Sciatic nerve (tissue), 2 donors: ENCODE measurements around the gene GJA9. TPM values are rescaled to one million over a fixed set of nuclear protein-coding genes. Genes with fewer than 3 reads are reported as not detected.
"Not testable (repeated sequence)": the region's sequence is repeated elsewhere in the genome, so short reads cannot be mapped to it uniquely, and the experiment has no call there.

Experiments used
- ATAC-seq: fragments of 200-7000 bp; cut with Tn5 transposase; one replicate; pipeline ENCODE4 v1.9.1; 2020; ENCODE audit warnings: mild to moderate bottlenecking, moderate library complexity
- DNase-seq: peaks from one replicate; pipeline ENCODE4 v3.0.0-alpha.2; 2020; ENCODE audit warnings: low spot score
- intact Hi-C: fragments of 100-400 bp; cut with DNase I; formaldehyde crosslinking; loops from one replicate; pipeline ENCODE4 v1.14.2; 2022
- total RNA-seq: library from RNA; stranded (reverse); fragmentation: NEBNext Ultra II Directional; extraction: Animal tissue kit (Norgen Biotek cat#: 25700); gene quantifications from one replicate; pipeline ENCODE4 v1.2.1, GENCODE V29; 2021
- donor health status: DM: no; HTN: no; CAD: no.
- donor health status: DM: no; HTN: no; CAD: no.

GJA9 gene
- total RNA-seq, 1 donor from 2014 or later: not detected

DNA sequence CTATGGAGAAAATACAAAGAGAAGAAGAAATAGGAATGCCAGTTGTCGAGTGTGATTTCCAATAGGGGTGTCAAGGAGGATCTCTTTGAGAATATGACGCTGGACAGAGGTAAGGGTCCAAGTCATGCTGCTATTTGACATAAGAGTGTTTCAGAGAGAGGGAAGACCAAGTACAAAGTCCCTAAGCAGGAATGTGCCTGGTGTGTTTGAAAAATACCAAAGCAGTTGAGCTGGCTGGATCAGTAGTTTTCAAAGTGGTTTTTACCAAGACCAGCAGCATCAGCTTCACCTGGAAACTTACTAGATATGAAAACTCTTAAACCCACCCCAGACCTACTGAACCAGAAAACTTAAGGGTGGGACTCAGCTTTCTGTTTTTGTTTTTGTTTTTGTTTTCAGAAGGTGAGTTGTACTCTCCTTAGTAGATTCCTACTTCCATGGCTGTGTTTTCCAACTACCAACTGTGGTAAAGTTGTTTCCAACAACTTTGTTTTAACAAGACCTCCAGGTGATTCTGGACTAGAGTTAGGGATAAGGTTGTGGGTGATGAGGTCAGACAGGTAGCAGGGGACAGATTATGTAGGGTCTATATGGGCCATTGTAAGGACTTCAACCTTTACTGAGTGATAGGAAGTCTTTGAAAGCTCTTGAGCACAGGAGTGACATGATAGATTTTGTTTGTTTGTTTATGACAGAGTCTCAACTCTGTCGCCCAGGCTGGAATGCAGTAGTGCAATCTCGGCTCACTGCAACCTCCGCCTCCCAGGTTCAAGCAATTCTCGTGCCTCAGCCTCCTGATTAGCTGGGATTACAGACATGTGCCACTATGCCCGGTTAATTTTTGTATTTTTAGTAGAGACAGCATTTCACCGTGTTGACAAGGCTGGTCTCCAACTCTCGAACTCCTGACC is 7.3 kb upstream of the GJA9 start:
- intact Hi-C loops: no loop called here
- no peak for ATAC-seq
- no peak for DNase-seq

DNA sequence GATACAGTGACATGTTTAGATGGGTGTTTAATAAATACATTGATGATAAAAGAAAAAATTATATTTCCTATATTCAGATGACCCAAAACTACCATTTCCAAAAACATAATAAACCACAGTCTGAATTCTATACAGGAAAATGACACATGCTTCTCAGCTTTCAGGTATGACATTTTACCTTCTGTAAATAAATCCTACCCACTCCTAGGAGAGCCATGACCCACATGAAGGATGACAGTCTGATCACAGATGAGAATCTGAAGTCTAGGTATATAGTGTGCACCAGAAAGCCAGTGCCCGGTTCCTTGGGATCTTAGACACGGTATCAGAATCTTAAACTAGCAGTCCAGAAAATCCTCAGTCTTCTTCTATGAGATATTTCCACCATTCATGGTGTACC is 3.7 kb upstream of the GJA9 start:
- intact Hi-C loops: no loop called here
- DNase-seq (no peak), ATAC-seq (no peak)

DNA sequence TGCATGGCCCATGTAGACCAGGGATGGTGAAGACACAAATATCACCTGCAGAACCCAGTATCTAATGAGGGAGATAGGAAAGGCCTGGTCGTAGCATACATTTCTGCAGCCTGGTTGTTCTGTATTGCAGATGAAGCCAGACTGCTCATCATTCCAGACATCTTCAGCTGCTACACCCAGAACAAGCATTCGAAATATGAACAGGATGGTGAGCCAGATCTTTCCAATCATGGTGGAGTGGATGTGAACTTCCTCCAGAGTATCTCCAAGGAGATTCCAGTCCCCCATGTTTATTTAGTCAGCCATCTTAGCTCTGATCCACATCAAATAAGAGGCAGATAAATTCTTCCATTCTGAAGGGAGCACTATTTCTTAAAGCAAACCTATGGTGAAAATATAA is 5.6 kb downstream of the GJA9 start:
- ATAC-seq: no peak
- no peak for DNase-seq
- intact Hi-C loops: no loop called here

DNA sequence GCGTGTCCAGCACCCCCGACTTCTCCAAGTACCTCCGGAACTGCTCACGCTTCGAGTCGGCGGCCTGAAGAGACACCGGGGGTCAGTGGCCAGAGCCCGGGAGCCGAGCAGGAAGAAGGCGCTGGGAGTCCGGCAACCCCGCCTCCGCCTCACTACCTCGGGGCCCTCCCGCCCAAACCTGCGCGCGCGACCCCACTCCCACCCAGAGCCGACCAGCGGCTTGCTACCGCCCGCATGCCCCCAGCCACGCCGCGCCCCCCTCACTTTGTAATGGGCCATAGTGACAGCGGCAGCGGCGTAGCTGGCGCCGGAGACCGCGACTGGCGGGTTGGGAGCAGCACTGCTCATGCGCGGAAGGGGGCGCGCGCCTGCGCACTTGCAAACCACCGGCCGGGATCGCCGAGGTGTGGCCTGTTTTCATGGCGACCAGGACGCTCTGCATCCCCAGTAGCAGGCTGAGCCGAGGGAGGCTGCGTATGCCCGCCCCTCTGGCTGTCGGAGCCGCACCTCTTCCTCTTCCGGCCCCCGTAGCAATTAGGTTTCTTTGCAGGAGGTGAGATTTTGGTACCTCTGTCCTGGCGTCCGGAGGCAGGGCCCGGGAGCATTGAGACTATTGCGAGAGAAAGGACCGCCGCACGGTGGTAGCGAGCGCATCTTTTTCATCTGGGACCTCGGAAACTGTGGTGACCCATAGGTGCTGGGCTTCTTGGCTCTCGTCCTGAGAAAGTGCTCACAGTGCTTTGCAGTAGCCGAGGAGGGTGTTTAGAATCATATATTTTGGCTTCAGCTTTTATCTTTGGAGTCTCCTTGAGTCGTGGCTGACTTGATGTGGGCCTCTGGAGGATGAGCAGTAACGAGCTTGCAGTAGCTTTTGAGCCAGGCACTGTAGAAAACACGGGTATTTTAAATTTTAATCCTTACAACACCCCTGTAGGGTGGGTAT is 8.1 kb downstream of the GJA9 start, which contains the start of gene MYCBP:
MYCBP (minus strand) TSS at position 322 of the 943 bp plus-strand sequence; CDS start at position 279, 43 bp downstream.
- peak; percentile 97 for DNase-seq
- peak; percentile 100 for ATAC-seq
- intact Hi-C loops: no loop called here

- intact Hi-C loops: no loop called here
- no peak for DNase-seq
- ATAC-seq: no peak
Measured at GRCh38 chr1:38872401-38873026, 8.9 kb downstream of the GJA9 start.

DNA sequence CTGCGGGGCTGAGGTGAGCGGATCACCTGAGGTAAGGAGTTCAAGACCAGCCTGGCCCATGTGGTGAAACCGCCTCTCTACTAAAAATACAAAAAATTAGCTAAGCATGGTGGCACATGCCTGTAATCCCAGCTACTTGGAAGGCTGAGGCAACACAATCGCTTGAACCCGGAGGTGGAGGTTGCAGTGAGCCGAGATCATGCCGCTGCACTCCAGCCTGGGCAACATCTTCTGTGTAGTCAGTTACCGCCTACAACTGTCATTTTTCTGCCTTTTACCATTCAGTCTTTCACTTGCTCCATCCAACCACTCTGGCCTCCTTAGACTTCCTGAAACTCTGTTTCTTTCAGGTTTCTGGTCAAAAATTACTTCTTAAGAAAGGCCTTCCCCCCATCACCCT is 10.4 kb downstream of the GJA9 start:
- DNase-seq (no peak), ATAC-seq (no peak)
- intact Hi-C loops: no loop called here

DNA sequence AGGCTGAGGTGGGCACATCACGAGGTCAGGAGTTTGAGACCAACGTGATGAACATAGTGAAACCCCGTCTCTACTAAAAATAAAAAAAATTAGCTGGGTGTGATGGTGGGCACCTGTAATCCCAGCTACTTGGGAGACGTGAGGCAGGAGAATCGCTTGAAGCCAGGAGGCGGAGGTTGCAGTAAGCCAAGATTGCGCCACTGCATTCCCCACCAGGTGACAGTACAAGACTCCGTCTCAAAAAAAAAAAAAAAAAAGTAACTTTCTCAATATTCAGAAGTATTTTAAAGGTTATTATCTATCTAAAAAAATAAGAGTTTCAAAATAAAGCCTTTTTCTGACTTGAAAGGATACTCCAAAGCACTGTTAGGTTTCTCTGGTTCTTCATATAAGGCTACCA is 14.2 kb downstream of the GJA9 start:
- ATAC-seq (no peak), DNase-seq (no peak)
- intact Hi-C loops: no loop called here

DNA sequence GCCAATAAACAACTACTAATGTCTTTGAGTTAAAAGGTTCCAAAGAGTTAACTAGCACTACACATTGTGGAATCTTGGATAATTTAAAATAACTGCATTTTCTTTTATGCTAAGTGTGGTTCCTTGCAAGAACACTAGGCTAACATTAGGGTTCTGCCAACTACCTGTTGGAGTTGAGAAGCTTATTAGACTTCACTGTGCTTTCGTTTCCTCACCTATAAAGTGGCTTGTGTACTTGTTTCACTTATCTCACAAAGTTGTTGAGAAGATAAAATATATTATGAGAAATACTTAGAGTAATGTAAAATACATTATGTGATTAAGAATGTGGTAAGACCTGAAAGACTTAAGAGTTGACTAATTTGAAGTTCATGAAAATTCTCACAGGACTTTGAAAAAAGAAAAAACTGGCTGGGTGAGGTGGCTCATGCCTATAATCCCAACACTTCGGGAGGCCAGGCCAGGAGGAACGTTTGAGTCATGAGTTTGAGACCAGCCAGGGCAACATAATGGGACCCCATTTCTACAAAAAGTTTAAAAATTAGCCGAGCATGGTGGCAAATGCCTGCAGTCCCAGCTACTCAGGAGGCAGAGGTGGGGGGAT is 16.2 kb downstream of the GJA9 start:
- no peak for ATAC-seq
- intact Hi-C loops: no loop called here
- DNase-seq: no peak

- DNase-seq (no peak), ATAC-seq (no peak)
- intact Hi-C loops: no loop called here
Measured at GRCh38 chr1:38860454-38860795, 21.0 kb downstream of the GJA9 start.

DNA sequence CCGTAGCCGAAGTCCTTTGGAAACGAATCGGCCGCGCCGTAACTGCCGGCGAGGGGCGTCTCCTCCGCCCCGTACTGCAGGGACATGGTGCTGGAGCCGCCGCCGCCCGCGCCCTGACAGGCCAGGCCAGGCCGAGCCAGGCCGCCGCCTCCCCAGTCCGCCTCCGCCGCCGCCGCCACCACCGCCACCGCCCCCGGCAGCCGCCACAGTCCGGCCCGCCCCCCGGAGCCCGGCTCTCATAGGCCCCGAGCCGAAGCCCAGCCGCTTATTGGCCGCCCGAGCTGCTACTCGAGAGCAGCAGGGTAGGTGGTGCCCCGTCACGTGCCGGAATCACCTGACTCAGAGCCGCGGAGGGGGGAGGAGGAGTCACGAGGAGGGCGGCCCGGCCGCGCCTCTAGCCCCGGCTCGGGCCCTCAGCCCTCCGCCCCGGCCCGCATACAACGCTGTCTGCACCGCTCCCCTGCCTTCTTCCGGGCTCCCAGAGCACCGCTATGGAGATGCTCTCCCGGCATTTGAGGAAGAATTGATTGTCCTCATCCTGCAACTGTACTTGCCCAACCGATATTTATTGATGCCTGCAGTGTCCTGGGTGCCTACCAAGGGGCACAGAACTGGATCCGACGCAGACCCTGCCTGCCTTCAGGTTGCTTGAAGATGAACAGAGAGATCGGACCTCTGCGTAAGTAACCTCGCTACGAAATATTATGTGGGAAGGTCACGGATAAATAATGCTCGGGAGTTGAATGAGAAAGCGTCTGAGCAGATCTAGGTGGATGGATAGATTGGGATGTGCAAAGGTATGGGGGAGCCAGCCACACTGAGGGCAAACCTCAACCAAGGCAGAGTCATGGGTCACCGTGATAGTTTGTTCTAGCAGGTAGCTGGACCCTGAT is 21.6 kb downstream of the GJA9 start, which contains the start of gene RRAGC:
RRAGC (minus strand) TSS at position 212 of the 893 bp plus-strand sequence; CDS start at position 86, 126 bp downstream.
- intact Hi-C loops: no loop called here
- ATAC-seq (peak; percentile 100), DNase-seq (peak; percentile 100)

DNA sequence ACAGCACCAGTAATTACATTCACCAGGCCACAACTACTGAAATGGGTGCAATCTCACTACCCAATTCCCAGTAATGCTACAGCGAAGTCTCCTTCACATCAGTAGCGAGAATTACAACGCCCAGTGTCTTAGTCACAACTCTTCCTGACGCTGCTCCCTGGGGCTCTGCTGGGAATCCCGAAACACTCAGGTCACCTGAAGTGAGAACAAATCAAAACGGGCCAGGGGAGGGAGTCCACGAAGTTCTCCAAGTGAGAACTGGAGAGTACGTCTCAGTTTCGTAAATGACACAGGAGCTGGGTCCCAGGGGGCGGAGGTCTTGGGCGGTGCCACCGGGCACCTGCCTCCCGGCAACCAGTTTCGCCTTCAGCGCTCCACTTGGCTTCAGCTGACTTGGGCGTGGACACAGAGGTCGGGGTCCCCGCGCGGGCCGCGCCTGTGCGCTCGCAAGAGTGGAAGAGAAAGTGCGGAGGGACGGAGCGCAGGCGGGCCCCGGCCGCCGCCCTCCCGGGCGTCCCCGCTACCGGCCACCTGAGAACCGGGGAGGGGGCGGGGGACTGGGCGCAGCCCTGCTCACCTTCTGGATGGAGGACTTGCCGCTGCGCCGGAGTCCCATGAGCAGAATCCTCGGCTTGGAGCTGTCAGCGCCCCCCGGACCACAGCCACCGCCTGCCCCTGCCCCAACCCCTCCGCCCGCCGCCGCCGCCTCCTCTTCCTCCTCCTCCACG is 22.4 kb downstream of the GJA9 start:
- DNase-seq (peak; percentile 75), ATAC-seq (peak; percentile 5)
- intact Hi-C loops: no loop called here

DNA sequence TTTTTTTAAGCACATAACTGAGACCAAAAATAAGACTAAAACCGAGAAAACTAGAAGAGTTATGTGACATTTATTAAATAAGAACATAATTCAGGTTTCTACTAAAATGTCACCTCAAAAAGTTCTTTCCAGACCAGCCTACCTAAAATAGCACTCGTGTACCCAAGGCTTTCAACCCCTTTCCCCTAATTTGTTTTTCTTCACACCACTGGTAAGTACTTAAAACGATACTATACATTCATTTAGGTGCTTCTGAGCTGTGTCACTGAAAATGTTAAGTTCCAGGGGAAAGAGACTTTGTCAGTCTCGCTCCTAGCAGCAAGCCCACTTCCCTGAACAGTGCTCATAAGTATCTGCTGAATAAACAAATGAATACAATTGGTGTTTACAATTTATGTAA is 28.6 kb downstream of the GJA9 start:
- ATAC-seq: no peak
- intact Hi-C loops: no loop called here
- no peak for DNase-seq

DNA sequence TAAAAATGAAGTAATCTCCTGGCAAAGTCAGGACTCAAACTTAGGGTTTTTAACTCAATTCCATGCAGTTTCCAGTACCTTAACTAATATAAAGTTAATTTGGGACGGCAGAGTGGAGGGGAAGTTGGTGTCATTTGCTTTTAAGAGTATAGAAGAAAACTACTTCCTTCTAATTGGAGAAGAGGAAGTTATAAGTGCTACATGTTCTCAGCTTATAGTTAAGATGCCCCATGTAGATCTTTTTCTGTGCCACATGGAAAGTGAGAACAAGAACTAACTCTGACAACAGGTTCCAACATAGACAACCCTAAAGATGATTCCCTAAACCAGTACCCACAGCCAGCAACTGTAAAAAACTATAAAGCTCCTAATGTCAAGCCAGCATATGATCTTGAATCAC is 33.3 kb downstream of the GJA9 start:
- no peak for DNase-seq
- intact Hi-C loops: no loop called here

GRCh38 chr1:38846210-38846609 is 35.2 kb downstream of the GJA9 start:
- intact Hi-C loops: no loop called here
- ATAC-seq: no peak
- no peak for DNase-seq

More for the DNA sequence above, 33.3 kb downstream of the GJA9 start:
- no peak for ATAC-seq

- ATAC-seq, intact Hi-C loops: not testable (repeated sequence)
Measured at GRCh38 chr1:38845088-38845487, 36.3 kb downstream of the GJA9 start.

GRCh38 chr1:38840281-38840680 is 41.1 kb downstream of the GJA9 start:
- ATAC-seq (no peak), DNase-seq (no peak)
- intact Hi-C loops: no loop called here

More at GRCh38 chr1:38845088-38845487, 36.3 kb downstream of the GJA9 start:
- not testable (repeated sequence) for DNase-seq

GRCh38 chr1:38839363-38839762 is 42.0 kb downstream of the GJA9 start:
- ATAC-seq: no peak

More at GRCh38 chr1:38839363-38839762, 42.0 kb downstream of the GJA9 start:
- no peak for DNase-seq
- intact Hi-C loops: no loop called here
